Activated naive CD4-positive, alpha-beta T cell treated with anti-CD3 and anti-CD28 coated beads, Interleukin-2, amount 50 U/mL, for 72 hours (primary cell): ENCODE measurements around the gene NEURL2. TPM values are rescaled to one million over a fixed set of nuclear protein-coding genes. Genes with fewer than 3 reads are reported as not detected.

Experiments
- ATAC-seq, 2 donors: fragments of 150-1000 bp; cut with Tn5 transposase; 2 replicates each; pipeline ENCODE4 v1.10.0; 2021; ENCODE audit warnings: mild to moderate bottlenecking in 2 of 2, moderate library complexity in 2 of 2
- DNase-seq, 2 donors: peaks; one replicate each; pipeline ENCODE4 v3.0.0; 2021 to 2022; ENCODE audit warnings: low spot score in 2 of 2
- H3K27ac Mint-ChIP-seq, 2 donors: one replicate each; pipeline ENCODE4 v1.8.0; 2022; ENCODE audit warnings: mild to moderate bottlenecking in 2 of 2, mixed read lengths in 2 of 2
- H3K36me3 Mint-ChIP-seq, 2 donors: one replicate each; pipeline ENCODE4 v1.8.0; 2022; ENCODE audit warnings: mixed read lengths in 2 of 2
- H3K9me3 Mint-ChIP-seq, 2 donors: one replicate each; pipeline ENCODE4 v1.8.0; 2022; ENCODE audit warnings: mixed read lengths in 2 of 2
- total RNA-seq, 2 donors: library from RNA; stranded (reverse); gene quantifications; one replicate each; pipeline ENCODE4 v1.2.3, GENCODE V29; 2022

The NEURL2 gene
- total RNA-seq, 2 donors from 2014 or later: 1.5 to 3.4 TPM

GRCh38 chr20:45867136-45867818, 23.7 kb downstream of the NEURL2 start:
- Mint-ChIP-seq H3K9me3 (no peaks in the 10 kb centered on the region), H3K27ac (no peak overlapping the region), H3K36me3 (peaks cover 0 to 3% of the 10 kb centered on the region in 2 donors)
- DNase-seq (no peak), ATAC-seq (no peak)

- peak overlapping the region in 1 of 2 donors; percentile 65 for H3K27ac Mint-ChIP-seq
- H3K9me3 Mint-ChIP-seq: no peaks in the 10 kb centered on the region
- H3K36me3 Mint-ChIP-seq: no peaks in the 10 kb centered on the region
- DNase-seq: no peak
- ATAC-seq: no peak
These were observed 24.6 kb downstream of the NEURL2 start for GRCh38 chr20:45866454-45866853.

GRCh38 chr20:45863543-45864470, 27.2 kb downstream of the NEURL2 start:
- H3K9me3 Mint-ChIP-seq: no peaks in the 10 kb centered on the region
- no peak for DNase-seq
- H3K27ac Mint-ChIP-seq: no peak overlapping the region
- no peak for ATAC-seq
- no peaks in the 10 kb centered on the region for H3K36me3 Mint-ChIP-seq

- ATAC-seq: no peak
- no peaks in the 10 kb centered on the region for H3K9me3 Mint-ChIP-seq
- no peak for DNase-seq
- H3K36me3 Mint-ChIP-seq: peaks cover 5 to 16% of the 10 kb centered on the region in 2 donors
- H3K27ac Mint-ChIP-seq: no peak overlapping the region
These were observed 29.6 kb downstream of the NEURL2 start for GRCh38 chr20:45861221-45862075.

GRCh38 chr20:45860560-45861220, 30.3 kb downstream of the NEURL2 start:
- Mint-ChIP-seq H3K9me3 (no peaks in the 10 kb centered on the region), H3K36me3 (peaks cover 6 to 18% of the 10 kb centered on the region in 2 donors), H3K27ac (no peak overlapping the region)
- DNase-seq (no peak), ATAC-seq (no peak)

- Mint-ChIP-seq H3K36me3 (peaks cover 6 to 18% of the 10 kb centered on the region in 2 donors), H3K9me3 (no peaks in the 10 kb centered on the region), H3K27ac (no peak overlapping the region)
- ATAC-seq (no peak), DNase-seq (no peak)
These were observed 31.1 kb downstream of the NEURL2 start for GRCh38 chr20:45859916-45860315.

- Mint-ChIP-seq H3K36me3 (peaks cover 6 to 18% of the 10 kb centered on the region in 2 donors), H3K9me3 (no peaks in the 10 kb centered on the region), H3K27ac (peak overlapping the region; percentile 97 to 98)
- peak; percentile 49 to 61 for ATAC-seq
- DNase-seq: no peak
These were observed 33.2 kb downstream of the NEURL2 start for GRCh38 chr20:45857882-45858216.

- Mint-ChIP-seq H3K9me3 (no peaks in the 10 kb centered on the region), H3K36me3 (peaks cover 6 to 18% of the 10 kb centered on the region in 2 donors), H3K27ac (peak within 1 kb of the TSS; percentile 97 to 98)
- DNase-seq: peak; percentile 93 to 95
- peak; percentile 97 to 98 for ATAC-seq
These were observed 33.7 kb downstream of the NEURL2 start, which contains the start of the genes ACOT8 and ZSWIM3 for GRCh38 chr20:45857114-45857881. TSS of gene ACOT8 (minus strand) at chr20:45857392. CDS start at chr20:45857315, 77 bp downstream. TSS of gene ZSWIM3 (plus strand) at chr20:45857614. CDS start at chr20:45857826, 212 bp downstream.

GRCh38 chr20:45853484-45853883, 37.5 kb downstream of the NEURL2 start:
- Mint-ChIP-seq H3K9me3 (no peaks in the 10 kb centered on the region), H3K36me3 (peaks cover 6 to 17% of the 10 kb centered on the region in 2 donors), H3K27ac (no peak overlapping the region)
- no peak for DNase-seq
- ATAC-seq: no peak

GRCh38 chr20:45852326-45852725, 38.7 kb downstream of the NEURL2 start:
- ATAC-seq (no peak), DNase-seq (no peak)
- Mint-ChIP-seq H3K36me3 (peaks cover 6 to 7% of the 10 kb centered on the region in 2 donors), H3K27ac (no peak overlapping the region), H3K9me3 (no peaks in the 10 kb centered on the region)

- peak overlapping the region in 1 of 2 donors; percentile 65 for H3K27ac Mint-ChIP-seq
- no peaks in the 10 kb centered on the region for H3K9me3 Mint-ChIP-seq
- DNase-seq (no peak), ATAC-seq (no peak)
- H3K36me3 Mint-ChIP-seq: peaks cover 1 to 2% of the 10 kb centered on the region in 2 donors
These were observed 39.5 kb downstream of the NEURL2 start for GRCh38 chr20:45851501-45851900.

GRCh38 chr20:45850926-45851325, 40.1 kb downstream of the NEURL2 start:
- DNase-seq: no peak
- no peaks in the 10 kb centered on the region for H3K36me3 Mint-ChIP-seq
- no peak for ATAC-seq
- peak overlapping the region in 1 of 2 donors; percentile 74 for H3K27ac Mint-ChIP-seq
- H3K9me3 Mint-ChIP-seq: no peaks in the 10 kb centered on the region

- DNase-seq (no peak), ATAC-seq (no peak)
- Mint-ChIP-seq H3K36me3 (no peaks in the 10 kb centered on the region), H3K9me3 (no peaks in the 10 kb centered on the region), H3K27ac (peak overlapping the region in 1 of 2 donors; percentile 74)
These were observed 40.8 kb downstream of the NEURL2 start for GRCh38 chr20:45850238-45850637.

- Mint-ChIP-seq H3K36me3 (peaks cover 0 to 4% of the 10 kb centered on the region in 2 donors), H3K27ac (peak overlapping the region in 1 of 2 donors; percentile 19), H3K9me3 (no peaks in the 10 kb centered on the region)
- DNase-seq (no peak), ATAC-seq (no peak)
These were observed 41.9 kb downstream of the NEURL2 start for GRCh38 chr20:45848969-45849582.

GRCh38 chr20:45848421-45848820, 42.6 kb downstream of the NEURL2 start:
- no peak for ATAC-seq
- no peak overlapping the region for H3K27ac Mint-ChIP-seq
- DNase-seq: no peak
- H3K9me3 Mint-ChIP-seq: no peaks in the 10 kb centered on the region
- peaks cover 0 to 4% of the 10 kb centered on the region in 2 donors for H3K36me3 Mint-ChIP-seq
